ENCODE measurements around the gene PRLR.

GRCh38 chr5:35129276-35129675, 101.0 kb downstream of the PRLR start:
- TF ChIP-seq CTCF (IDR thresholded peaks at IDR 0.05) (no peak), ZFX (IDR thresholded peaks at IDR 0.05; ENCODE audit: borderline replicate concordance) (no peak)

Measured in 22Rv1 (cell line).